Osteocyte (in vitro differentiated cells): ENCODE results near the gene FLNC. TPM values are rescaled to one million over a fixed set of nuclear protein-coding genes. Genes with fewer than 3 reads are reported as not detected.

Experiments
- DNase-seq: peaks from one replicate; pipeline ENCODE4 v3.0.0; 2021; ENCODE audit warnings: mixed read lengths; ENCODE audit not compliant: unreplicated experiment; ENCODE audit errors: extremely low spot score
- H3K27ac Mint-ChIP-seq: one replicate; pipeline ENCODE4 v1.8.0; 2021; ENCODE audit warnings: mild to moderate bottlenecking, mixed read lengths; ENCODE audit not compliant: unreplicated experiment
- H3K27me3 Mint-ChIP-seq: one replicate; pipeline ENCODE4 v1.8.0; 2021; ENCODE audit warnings: mixed read lengths; ENCODE audit not compliant: unreplicated experiment
- H3K36me3 Mint-ChIP-seq: one replicate; pipeline ENCODE4 v1.8.0; 2021; ENCODE audit warnings: mixed read lengths; ENCODE audit not compliant: unreplicated experiment
- H3K4me1 Mint-ChIP-seq: one replicate; pipeline ENCODE4 v1.8.0; 2021; ENCODE audit warnings: mixed read lengths; ENCODE audit not compliant: unreplicated experiment
- H3K4me3 Mint-ChIP-seq: one replicate; pipeline ENCODE4 v1.8.0; 2021; ENCODE audit warnings: mild to moderate bottlenecking, moderate library complexity, mixed read lengths; ENCODE audit not compliant: unreplicated experiment
- H3K9me3 Mint-ChIP-seq: one replicate; pipeline ENCODE4 v1.8.0; 2021; ENCODE audit warnings: mixed read lengths; ENCODE audit not compliant: unreplicated experiment
- total RNA-seq: library from RNA; stranded (reverse); gene quantifications from 2 replicates; pipeline ENCODE4 v1.2.1, GENCODE V29; 2021
- TF ChIP-seq, protein P1 (sequence below): fragments of 200-600 bp; sonication (generic); IDR thresholded peaks from 2 replicates; pipeline ENCODE4 v1.5.0; 2021; ENCODE audit warnings: antibody characterized with exemption, mild to moderate bottlenecking, moderate library complexity

Gene FLNC
- total RNA-seq, 1 donor from 2014 or later, result 26.9 TPM

DNA sequence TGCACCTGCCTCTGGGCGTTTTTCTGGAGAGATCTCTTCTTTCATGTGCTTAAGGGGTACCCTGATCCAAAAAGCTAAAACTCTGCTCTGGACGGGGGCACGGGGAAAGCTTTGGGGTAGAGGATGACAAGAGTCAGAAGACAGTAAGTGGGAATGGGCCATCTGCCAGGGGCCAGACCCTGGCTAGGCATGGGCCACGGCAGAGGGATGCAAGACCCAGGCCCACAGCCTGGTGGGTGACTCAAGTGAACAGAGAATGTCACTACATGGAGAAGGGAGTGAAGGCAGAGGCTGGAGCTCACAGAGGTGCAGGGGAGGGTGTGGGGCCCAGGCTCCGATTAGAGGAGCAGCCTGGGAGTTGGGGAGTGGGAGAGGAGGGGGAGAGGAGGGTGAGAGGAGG is 15.3 kb downstream of the FLNC start:
- Mint-ChIP-seq H3K27me3 (no peaks in the 10 kb centered on the region), H3K36me3 (peaks cover 15% of the 10 kb centered on the region), H3K4me3 (no peak overlapping the region), H3K4me1 (no peaks in the 10 kb centered on the region), H3K9me3 (no peaks in the 10 kb centered on the region), H3K27ac (no peak overlapping the region)
- TF ChIP-seq, protein P1, sequence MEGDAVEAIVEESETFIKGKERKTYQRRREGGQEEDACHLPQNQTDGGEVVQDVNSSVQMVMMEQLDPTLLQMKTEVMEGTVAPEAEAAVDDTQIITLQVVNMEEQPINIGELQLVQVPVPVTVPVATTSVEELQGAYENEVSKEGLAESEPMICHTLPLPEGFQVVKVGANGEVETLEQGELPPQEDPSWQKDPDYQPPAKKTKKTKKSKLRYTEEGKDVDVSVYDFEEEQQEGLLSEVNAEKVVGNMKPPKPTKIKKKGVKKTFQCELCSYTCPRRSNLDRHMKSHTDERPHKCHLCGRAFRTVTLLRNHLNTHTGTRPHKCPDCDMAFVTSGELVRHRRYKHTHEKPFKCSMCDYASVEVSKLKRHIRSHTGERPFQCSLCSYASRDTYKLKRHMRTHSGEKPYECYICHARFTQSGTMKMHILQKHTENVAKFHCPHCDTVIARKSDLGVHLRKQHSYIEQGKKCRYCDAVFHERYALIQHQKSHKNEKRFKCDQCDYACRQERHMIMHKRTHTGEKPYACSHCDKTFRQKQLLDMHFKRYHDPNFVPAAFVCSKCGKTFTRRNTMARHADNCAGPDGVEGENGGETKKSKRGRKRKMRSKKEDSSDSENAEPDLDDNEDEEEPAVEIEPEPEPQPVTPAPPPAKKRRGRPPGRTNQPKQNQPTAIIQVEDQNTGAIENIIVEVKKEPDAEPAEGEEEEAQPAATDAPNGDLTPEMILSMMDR, result no peak
- DNase-seq, result no peak

DNA sequence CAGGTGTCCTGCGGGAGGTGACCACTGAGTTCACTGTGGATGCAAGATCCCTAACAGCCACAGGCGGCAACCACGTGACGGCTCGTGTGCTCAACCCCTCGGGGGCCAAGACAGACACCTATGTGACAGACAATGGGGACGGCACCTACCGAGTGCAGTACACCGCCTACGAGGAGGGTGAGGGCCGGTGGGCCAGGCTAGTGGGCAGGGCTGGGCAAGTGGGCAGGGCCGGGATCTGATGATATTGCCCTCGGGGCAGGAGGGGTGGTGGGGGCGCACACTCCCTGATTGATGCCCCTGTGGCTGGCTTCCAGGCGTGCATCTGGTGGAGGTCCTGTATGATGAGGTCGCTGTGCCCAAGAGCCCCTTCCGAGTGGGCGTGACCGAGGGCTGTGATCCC is 15.8 kb downstream of the FLNC start:
- DNase-seq, result no peak
- TF ChIP-seq, protein P1, result no peak
- peaks cover 15% of the 10 kb centered on the region for H3K36me3 Mint-ChIP-seq
- no peak overlapping the region for H3K4me3 Mint-ChIP-seq
- H3K9me3 Mint-ChIP-seq, result no peaks in the 10 kb centered on the region
- no peaks in the 10 kb centered on the region for H3K27me3 Mint-ChIP-seq
- H3K27ac Mint-ChIP-seq, result no peak overlapping the region
- H3K4me1 Mint-ChIP-seq, result no peaks in the 10 kb centered on the region

DNA sequence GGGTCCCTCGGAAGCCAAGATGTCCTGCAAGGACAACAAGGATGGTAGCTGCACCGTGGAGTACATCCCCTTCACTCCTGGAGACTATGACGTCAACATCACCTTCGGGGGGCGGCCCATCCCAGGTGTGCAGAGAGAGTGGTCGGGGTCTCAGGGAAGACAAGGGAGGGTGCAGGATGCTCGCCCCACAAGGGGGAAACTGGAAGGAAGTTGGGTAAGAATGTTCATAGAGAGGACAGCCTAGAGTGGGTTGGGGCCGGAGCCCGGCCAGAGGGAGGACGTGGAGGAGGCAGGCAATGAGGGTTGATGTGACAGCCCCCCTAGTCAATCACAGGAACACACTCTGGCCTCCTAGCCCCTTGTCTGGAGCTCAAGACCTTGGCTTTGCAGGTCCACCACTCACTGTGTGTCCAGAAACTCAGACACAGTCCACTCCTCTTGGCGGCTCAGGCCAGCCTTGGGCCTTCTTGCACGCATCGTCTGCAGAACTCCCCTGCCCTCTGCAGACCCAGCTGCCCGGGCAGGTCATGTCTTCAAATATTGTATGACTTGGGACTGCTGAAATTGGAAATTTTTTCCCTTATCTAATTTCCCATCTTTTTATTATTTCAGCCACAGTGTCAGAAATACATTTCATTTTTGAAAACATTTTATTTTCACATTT is 16.7 kb downstream of the FLNC start:
- TF ChIP-seq, protein P1, result no peak
- Mint-ChIP-seq H3K27me3 (no peaks in the 10 kb centered on the region), H3K4me3 (no peak overlapping the region), H3K9me3 (no peaks in the 10 kb centered on the region), H3K27ac (no peak overlapping the region), H3K36me3 (peaks cover 14% of the 10 kb centered on the region), H3K4me1 (no peaks in the 10 kb centered on the region)
- no peak for DNase-seq

DNA sequence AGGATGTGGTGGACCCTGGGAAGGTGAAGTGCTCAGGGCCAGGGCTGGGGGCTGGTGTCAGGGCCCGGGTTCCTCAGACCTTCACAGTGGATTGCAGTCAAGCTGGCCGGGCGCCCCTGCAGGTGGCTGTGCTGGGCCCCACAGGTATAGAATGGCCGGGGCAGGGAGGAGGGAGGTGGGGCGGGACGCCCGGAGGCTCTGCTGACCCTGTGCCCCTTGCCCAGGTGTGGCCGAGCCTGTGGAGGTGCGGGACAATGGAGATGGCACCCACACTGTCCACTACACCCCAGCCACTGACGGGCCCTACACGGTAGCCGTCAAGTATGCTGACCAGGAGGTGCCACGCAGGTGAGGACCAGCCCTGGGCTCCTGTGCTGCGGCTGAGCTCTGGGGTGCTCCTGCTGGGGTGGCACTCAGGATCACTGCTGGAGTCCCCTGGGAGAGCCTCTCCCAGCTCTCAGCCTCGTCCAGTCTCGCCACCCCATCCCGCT is 17.6 kb downstream of the FLNC start:
- Mint-ChIP-seq H3K27ac (no peak overlapping the region), H3K36me3 (peaks cover 14% of the 10 kb centered on the region), H3K27me3 (no peaks in the 10 kb centered on the region)

More for the DNA sequence above, 17.6 kb downstream of the FLNC start:
- H3K4me1 Mint-ChIP-seq, result no peaks in the 10 kb centered on the region
- H3K9me3 Mint-ChIP-seq, result no peaks in the 10 kb centered on the region
- no peak overlapping the region for H3K4me3 Mint-ChIP-seq
- TF ChIP-seq, protein P1, result no peak
- no peak for DNase-seq
